C4-2B (cell line): ENCODE data around the gene RAD1.

Experiments
- CTCF ChIP-seq: fragments of 450-650 bp; conservative IDR thresholded peaks from 2 replicates; pipeline ENCODE4 v1.5.1; 2017; ENCODE audit warnings: mild to moderate bottlenecking
- ZFX ChIP-seq: fragments of 450-650 bp; IDR thresholded peaks from 2 replicates; pipeline ENCODE4 v1.6.1; 2017

- TF ChIP-seq CTCF: no peak
- no peak for TF ChIP-seq ZFX
These were observed 57.4 kb downstream of the RAD1 start for GRCh38 chr5:34857894-34858293.
